ENCODE results near the gene ARHGAP5.

GRCh38 chr14:32150392-32150791 is 73.3 kb downstream of the ARHGAP5 start:
- no peak for TF ChIP-seq POLR2AphosphoS5 (IDR thresholded peaks at IDR 0.05; ENCODE audit: low read depth, low read length)
- no peak for TF ChIP-seq POLR2A (IDR thresholded peaks at IDR 0.05; ENCODE audit: low read depth, low read length)

Measured in GM12892 (cell line).